Parathyroid adenoma (tissue), 2 donors: Measurements from ENCODE around the gene DOCK6.

Experiments
- H2AFZ ChIP-seq: fragments of 300-600 bp; sonication (generic); one replicate; pipeline ENCODE4 v1.7.0; 2017; ENCODE audit warnings: antibody characterized with exemption, mild to moderate bottlenecking
- H3K27ac ChIP-seq: fragments of 300-600 bp; sonication (generic); one replicate; pipeline ENCODE4 v1.7.0; 2017
- H3K27me3 ChIP-seq: fragments of 300-600 bp; sonication (generic); one replicate; pipeline ENCODE4 v1.7.0; 2017; ENCODE audit warnings: low read length; ENCODE audit not compliant: control insufficient read depth, insufficient read depth
- H3K36me3 ChIP-seq: fragments of 300-600 bp; sonication (generic); one replicate; pipeline ENCODE4 v1.7.0; 2017; ENCODE audit warnings: low read length; ENCODE audit not compliant: control insufficient read depth, insufficient read depth
- H3K4me1 ChIP-seq: fragments of 300-600 bp; sonication (generic); one replicate; pipeline ENCODE4 v1.7.0; 2017; ENCODE audit warnings: control low read depth
- H3K4me2 ChIP-seq: fragments of 300-600 bp; sonication (generic); one replicate; pipeline ENCODE4 v1.7.0; 2017; ENCODE audit warnings: low read length
- H3K4me3 ChIP-seq: fragments of 300-600 bp; sonication (generic); one replicate; pipeline ENCODE4 v1.7.0; 2017; ENCODE audit warnings: low read depth, low read length
- H3K79me2 ChIP-seq: fragments of 300-600 bp; sonication (generic); one replicate; pipeline ENCODE4 v1.7.0; 2017; ENCODE audit warnings: control low read depth
- H3K9ac ChIP-seq: fragments of 300-600 bp; sonication (generic); one replicate; pipeline ENCODE4 v1.7.0; 2017; ENCODE audit warnings: mild to moderate bottlenecking
- H3K9me3 ChIP-seq: fragments of 300-600 bp; sonication (generic); one replicate; pipeline ENCODE4 v1.7.0; 2017; ENCODE audit warnings: low read length; ENCODE audit not compliant: control insufficient read depth
- CTCF ChIP-seq: fragments of 300-600 bp; sonication (generic); IDR thresholded peaks from one replicate; pipeline ENCODE4 v1.7.0; 2017; ENCODE audit warnings: antibody characterized with exemption, mild to moderate bottlenecking
- donor health status: primary hyperparathyroidism.

The DOCK6 gene

DNA sequence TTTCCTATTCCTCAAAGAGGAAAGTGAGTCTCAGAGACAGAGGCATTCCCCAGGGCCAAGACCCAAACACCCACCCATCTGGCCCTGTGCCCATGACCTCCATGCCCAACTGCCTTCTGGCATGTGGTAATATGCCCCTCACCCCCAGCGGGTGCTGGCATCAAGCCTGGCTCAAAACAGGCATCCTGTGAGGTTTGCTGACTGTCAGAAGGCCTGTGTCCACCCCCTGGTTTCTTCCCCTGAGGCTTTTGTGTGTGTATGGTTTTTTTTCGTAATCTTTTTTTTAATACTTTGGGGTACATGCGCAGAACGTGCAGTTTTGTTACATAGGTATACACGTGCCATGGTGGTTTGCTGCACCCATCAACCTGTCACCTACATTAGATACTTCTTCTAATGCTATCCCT is 57.4 kb downstream of the DOCK6 start:
- Histone ChIP-seq H3K79me2 (no peaks in the 10 kb centered on the region), H3K4me3 (no peak overlapping the region), H3K36me3 (no peaks in the 10 kb centered on the region), H3K9me3 (no peaks in the 10 kb centered on the region), H3K4me2 (no peak overlapping the region), H3K27me3 (no peaks in the 10 kb centered on the region), H3K27ac (no peak overlapping the region), H3K9ac (no peak overlapping the region), H3K4me1 (no peaks in the 10 kb centered on the region), H2AFZ (no peak overlapping the region)
- TF ChIP-seq CTCF = no peak

DNA sequence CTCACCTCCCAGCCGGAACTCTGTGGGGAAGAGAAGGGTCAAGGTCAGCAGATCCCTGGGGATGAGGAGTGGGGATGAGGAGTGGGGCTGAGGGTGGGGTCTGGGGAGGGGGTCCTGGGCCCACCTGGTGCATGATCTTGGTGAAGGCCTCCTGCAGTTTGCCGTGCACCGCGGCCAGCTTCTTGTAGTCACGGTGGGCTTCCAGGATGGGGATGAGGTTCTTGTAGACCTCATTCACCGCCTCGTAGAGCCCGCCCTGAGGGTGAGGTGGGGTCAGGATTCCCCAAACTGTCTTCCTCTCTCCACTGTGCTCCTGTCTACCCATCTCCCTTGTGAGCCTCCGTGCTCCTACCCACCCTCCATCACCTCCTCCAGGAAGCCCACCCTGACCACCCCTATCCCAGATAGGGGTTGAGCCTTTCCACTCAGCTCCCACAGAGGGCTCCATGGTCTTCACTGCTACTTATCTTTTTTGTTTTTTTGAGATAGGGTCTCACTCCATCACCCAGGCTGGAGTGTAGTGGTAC is 58.2 kb downstream of the DOCK6 start:
- Histone ChIP-seq H3K36me3 (no peaks in the 10 kb centered on the region), H2AFZ (no peak overlapping the region), H3K79me2 (no peaks in the 10 kb centered on the region), H3K27me3 (no peaks in the 10 kb centered on the region), H3K9me3 (no peaks in the 10 kb centered on the region), H3K9ac (no peak overlapping the region), H3K27ac (no peak overlapping the region), H3K4me1 (no peaks in the 10 kb centered on the region), H3K4me2 (no peak overlapping the region), H3K4me3 (no peak overlapping the region)
- TF ChIP-seq CTCF = no peak

GRCh38 chr19:11203194-11204075 is 58.9 kb downstream of the DOCK6 start:
- Histone ChIP-seq H3K4me1 (no peaks in the 10 kb centered on the region), H3K27me3 (no peaks in the 10 kb centered on the region), H3K4me2 (no peak overlapping the region), H3K79me2 (no peaks in the 10 kb centered on the region), H3K9me3 (no peaks in the 10 kb centered on the region), H2AFZ (no peak overlapping the region), H3K4me3 (no peak overlapping the region), H3K27ac (peak overlapping the region; percentile 39), H3K9ac (no peak overlapping the region), H3K36me3 (no peaks in the 10 kb centered on the region)
- peak; percentile 74 for TF ChIP-seq CTCF

DNA sequence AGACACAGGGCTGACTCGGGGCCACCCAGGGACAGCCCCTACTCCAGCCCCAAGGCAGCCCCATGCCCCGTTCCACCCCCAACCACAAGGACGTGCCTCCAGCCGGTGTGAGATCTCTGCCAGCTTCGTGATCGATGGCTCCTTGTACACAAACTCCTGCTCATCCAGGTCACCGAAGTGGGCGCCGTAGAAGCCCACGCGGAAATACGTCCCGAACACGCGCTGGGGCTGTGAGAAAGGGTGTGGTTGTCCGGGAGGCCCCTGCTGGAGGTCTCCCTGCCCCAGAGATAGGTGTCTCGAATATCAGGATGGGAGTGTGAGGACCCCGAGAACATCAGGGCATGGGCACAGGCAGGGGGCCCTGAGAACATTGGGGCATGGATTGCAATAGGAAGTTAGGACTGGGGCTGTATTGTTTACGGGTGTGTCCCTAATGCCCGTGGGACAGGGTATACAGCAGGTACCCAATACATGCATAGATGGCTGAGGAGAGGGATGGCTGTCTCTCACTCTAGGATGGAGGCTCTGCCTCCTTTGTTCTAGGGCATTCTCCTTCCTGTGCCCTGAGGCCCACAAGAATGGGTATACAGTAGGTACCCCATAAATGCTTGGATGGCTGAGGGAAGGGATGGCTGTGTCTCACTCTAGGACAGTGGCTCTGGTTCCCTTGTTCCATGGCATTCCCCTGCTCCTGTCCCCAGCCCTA is 59.7 kb downstream of the DOCK6 start:
- Histone ChIP-seq H3K4me3 (no peak overlapping the region), H3K79me2 (no peaks in the 10 kb centered on the region), H3K27ac (peak overlapping the region; percentile 39), H3K4me1 (peaks cover 3% of the 10 kb centered on the region), H3K4me2 (no peak overlapping the region), H3K9ac (no peak overlapping the region), H2AFZ (no peak overlapping the region), H3K9me3 (no peaks in the 10 kb centered on the region), H3K36me3 (no peaks in the 10 kb centered on the region), H3K27me3 (no peaks in the 10 kb centered on the region)
- TF ChIP-seq CTCF = no peak
